Upper lobe of left lung (tissue), 4 donors: ENCODE data around the gene ZNF746.

Experiments
- CTCF ChIP-seq, 6 experiments: fragments of 450-650 bp in 4 of 6; fragments of 200-600 bp in 2 of 6; sonication (generic) in 2 of 6; IDR thresholded peaks; one replicate each; pipeline ENCODE4 v1.5.1; 2016 to 2019; ENCODE audit warnings: antibody characterized with exemption in 6 of 6
- EP300 ChIP-seq, 4 donors: sonication (generic); formaldehyde crosslinking; IDR thresholded peaks; one replicate each; pipeline ENCODE4 v1.5.1; 2017; ENCODE audit warnings: antibody characterized with exemption in 4 of 4, control low read depth in 2 of 4
- POLR2A ChIP-seq, 4 donors: fragments of 450-650 bp; IDR thresholded peaks; one replicate each; pipeline ENCODE4 v1.5.1; 2016 to 2017; ENCODE audit warnings: antibody characterized with exemption in 4 of 4, mild to moderate bottlenecking in 2 of 4
- POLR2AphosphoS5 ChIP-seq, 2 donors: sonication (generic); formaldehyde crosslinking; IDR thresholded peaks; one replicate each; pipeline ENCODE4 v1.5.1; 2017; ENCODE audit warnings: antibody characterized with exemption in 2 of 2

GRCh38 chr7:149527414-149527813, 29.8 kb upstream of the ZNF746 start:
- no peak for TF ChIP-seq POLR2A (IDR thresholded peaks at IDR 0.05)
- no peak for TF ChIP-seq CTCF (IDR thresholded peaks at IDR 0.05)
- TF ChIP-seq POLR2AphosphoS5 (IDR thresholded peaks at IDR 0.05) = no peak
- TF ChIP-seq EP300 (IDR thresholded peaks at IDR 0.05) = no peak
